ENCODE measurements around the gene ADAMTSL3. TPM values are rescaled to one million over a fixed set of nuclear protein-coding genes. Genes with fewer than 3 reads are reported as not detected.

Gene ADAMTSL3
- total and polyA plus RNA-seq, 4 donors, result 3.5 to 19.0 (median 8.0) TPM

- no peaks in the 10 kb centered on the region for H3K4me1 ChIP-seq (ENCODE audit: control insufficient read depth in 4 of 4, insufficient read depth in 4 of 4, low read length in 3 of 4)
- no peaks in the 10 kb centered on the region for H3K27me3 ChIP-seq (ENCODE audit: control insufficient read depth in 4 of 4, insufficient read depth in 4 of 4, low read length in 3 of 4)
- H3K4me3 ChIP-seq (ENCODE audit: low read depth in 1 of 3, low read length in 3 of 3), result no peak overlapping the region
- 87% methylated on average over 3 of the region's 3 CpGs for WGBS
- peaks cover 0 to 5% (median 0%) of the 10 kb centered on the region in 4 donors for H3K9me3 ChIP-seq (ENCODE audit: control insufficient read depth in 4 of 4, low read length in 3 of 4)
- no peak for DNase-seq (ENCODE audit: low spot score)
- no peak overlapping the region for H3K27ac ChIP-seq (ENCODE audit: low read depth in 1 of 2, low read length in 2 of 2)
- H3K9ac ChIP-seq (ENCODE audit: low read depth in 1 of 2, low read length in 2 of 2), result no peak overlapping the region
- peaks cover 0 to 3% (median 0%) of the 10 kb centered on the region in 4 donors for H3K36me3 ChIP-seq (ENCODE audit: control insufficient read depth in 4 of 4, insufficient read depth in 3 of 4, low read depth in 1 of 4, low read length in 3 of 4)
- TF ChIP-seq RAD21 (IDR thresholded peaks at IDR 0.05) (no peak), ATF3 (IDR thresholded peaks at IDR 0.05) (no peak), FOXA1 (IDR thresholded peaks at IDR 0.05) (no peak), MAX (IDR thresholded peaks at IDR 0.05) (no peak), FOXA2 (IDR thresholded peaks at IDR 0.05) (no peak)
Observed at GRCh38 chr15:83971992-83972391, 318.1 kb downstream of the ADAMTSL3 start.

- Histone ChIP-seq H3K9ac (ENCODE audit: low read depth in 1 of 2, low read length in 2 of 2) (no peak overlapping the region), H3K9me3 (ENCODE audit: control insufficient read depth in 4 of 4, low read length in 3 of 4) (peaks cover 0 to 6% (median 0%) of the 10 kb centered on the region in 4 donors), H3K4me1 (ENCODE audit: control insufficient read depth in 4 of 4, insufficient read depth in 4 of 4, low read length in 3 of 4) (no peaks in the 10 kb centered on the region), H3K27ac (ENCODE audit: low read depth in 1 of 2, low read length in 2 of 2) (no peak overlapping the region), H3K36me3 (ENCODE audit: control insufficient read depth in 4 of 4, insufficient read depth in 3 of 4, low read depth in 1 of 4, low read length in 3 of 4) (peaks cover 0 to 3% (median 0%) of the 10 kb centered on the region in 4 donors), H3K27me3 (ENCODE audit: control insufficient read depth in 4 of 4, insufficient read depth in 4 of 4, low read length in 3 of 4) (no peaks in the 10 kb centered on the region), H3K4me3 (ENCODE audit: low read depth in 1 of 3, low read length in 3 of 3) (no peak overlapping the region)
- WGBS, result 88% methylated on average over 3 of the region's 3 CpGs
- no peak for DNase-seq (ENCODE audit: low spot score)
- TF ChIP-seq TAF1 (conservative IDR thresholded peaks at IDR 0.05) (no peak), RAD21 (IDR thresholded peaks at IDR 0.05) (peak; percentile 66 to 76), CTCF (IDR thresholded peaks at IDR 0.05; ENCODE audit: low read depth, low read length, missing input control) (peak; percentile 45)
Observed at GRCh38 chr15:83973816-83974215, 319.9 kb downstream of the ADAMTSL3 start.

GRCh38 chr15:83977992-83978391 is 324.1 kb downstream of the ADAMTSL3 start:
- DNase-seq (ENCODE audit: low spot score), result no peak
- H3K36me3 ChIP-seq (ENCODE audit: control insufficient read depth in 4 of 4, insufficient read depth in 3 of 4, low read depth in 1 of 4, low read length in 3 of 4), result peaks cover 0 to 14% (median 9%) of the 10 kb centered on the region in 4 donors
- H3K9me3 ChIP-seq (ENCODE audit: control insufficient read depth in 4 of 4, low read length in 3 of 4), result peaks cover 0 to 6% (median 0%) of the 10 kb centered on the region in 4 donors
- TF ChIP-seq NR2F2 (IDR thresholded peaks at IDR 0.05) (no peak), GABPA (IDR thresholded peaks at IDR 0.05 in 1 of 2, conservative IDR thresholded peaks at IDR 0.05 in 1 of 2) (no peak), ZBTB33 (IDR thresholded peaks at IDR 0.05) (no peak), JUND (IDR thresholded peaks at IDR 0.05) (no peak), TAF1 (conservative IDR thresholded peaks at IDR 0.05) (no peak), MAX (IDR thresholded peaks at IDR 0.05) (no peak), HNF4G (IDR thresholded peaks at IDR 0.05) (no peak), YY1 (IDR thresholded peaks at IDR 0.05) (no peak), SP1 (IDR thresholded peaks at IDR 0.05) (no peak), REST (IDR thresholded peaks at IDR 0.05) (no peak), CTCF (IDR thresholded peaks at IDR 0.05; ENCODE audit: low read depth, low read length, missing input control) (no peak), FOXA2 (IDR thresholded peaks at IDR 0.05) (no peak), EGR1 (IDR thresholded peaks at IDR 0.05; ENCODE audit: low read depth in 2 of 2) (no peak), HNF4A (conservative IDR thresholded peaks at IDR 0.05) (no peak), RAD21 (IDR thresholded peaks at IDR 0.05) (no peak)
- no peaks in the 10 kb centered on the region for H3K4me1 ChIP-seq (ENCODE audit: control insufficient read depth in 4 of 4, insufficient read depth in 4 of 4, low read length in 3 of 4)
- no peak overlapping the region for H3K9ac ChIP-seq (ENCODE audit: low read depth in 1 of 2, low read length in 2 of 2)
- H3K27me3 ChIP-seq (ENCODE audit: control insufficient read depth in 4 of 4, insufficient read depth in 4 of 4, low read length in 3 of 4), result no peaks in the 10 kb centered on the region
- H3K27ac ChIP-seq (ENCODE audit: low read depth in 1 of 2, low read length in 2 of 2), result no peak overlapping the region
- no peak overlapping the region for H3K4me3 ChIP-seq (ENCODE audit: low read depth in 1 of 3, low read length in 3 of 3)
